ENCODE results near the gene ANO6.

The ANO6 gene

DNA sequence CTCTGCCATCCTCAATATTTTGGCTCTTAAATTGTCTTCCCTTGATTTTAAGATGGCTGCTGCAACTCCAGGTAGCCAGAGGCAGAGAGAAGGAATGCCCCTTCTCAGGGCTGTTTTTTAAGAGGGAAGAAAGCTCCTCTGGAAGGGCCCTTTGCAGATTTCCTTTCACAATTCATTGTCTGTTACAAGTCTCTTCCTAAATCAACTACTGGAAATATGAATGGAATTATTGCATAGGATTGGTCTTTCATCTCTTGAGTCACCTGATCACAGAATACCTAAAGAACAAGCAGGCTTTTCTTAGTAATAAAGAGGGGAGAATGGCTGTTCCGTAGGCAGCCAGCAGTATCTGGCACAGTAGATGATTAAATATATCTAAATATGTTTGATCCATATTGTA is 118.5 kb downstream of the ANO6 start:
- DNase-seq (ENCODE audit: extremely low spot score, insufficient read length, low read depth) (no peak), FAIRE-seq (no peak)

GRCh38 chr12:45336331-45336730 is 120.4 kb downstream of the ANO6 start:
- FAIRE-seq (no peak), DNase-seq (ENCODE audit: extremely low spot score, insufficient read length, low read depth) (no peak)

GRCh38 chr12:45336762-45337596 is 121.1 kb downstream of the ANO6 start:
- DNase-seq (ENCODE audit: extremely low spot score, insufficient read length, low read depth): no peak

DNA sequence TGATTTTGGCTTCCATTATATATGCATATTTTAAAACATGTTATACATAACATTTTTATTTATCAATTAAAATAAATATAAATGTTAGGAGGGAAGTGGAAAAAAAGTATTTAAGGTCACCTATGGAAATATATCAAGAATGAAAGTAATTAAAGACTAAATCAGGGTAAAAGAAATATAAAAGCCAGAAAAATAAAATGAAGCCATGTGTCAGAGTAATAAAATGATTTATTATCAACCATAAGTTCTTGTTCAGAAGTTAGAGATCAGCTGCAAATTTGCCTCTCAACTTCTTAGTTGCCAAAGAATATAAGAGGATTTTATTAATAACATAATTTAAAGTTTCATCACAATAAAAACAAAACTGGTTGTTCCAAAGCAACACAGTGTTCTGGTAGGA is 121.9 kb downstream of the ANO6 start:
- DNase-seq (ENCODE audit: extremely low spot score, insufficient read length, low read depth): no peak
- no peak for FAIRE-seq

More at GRCh38 chr12:45336762-45337596, 121.1 kb downstream of the ANO6 start:
- no peak for FAIRE-seq

DNA sequence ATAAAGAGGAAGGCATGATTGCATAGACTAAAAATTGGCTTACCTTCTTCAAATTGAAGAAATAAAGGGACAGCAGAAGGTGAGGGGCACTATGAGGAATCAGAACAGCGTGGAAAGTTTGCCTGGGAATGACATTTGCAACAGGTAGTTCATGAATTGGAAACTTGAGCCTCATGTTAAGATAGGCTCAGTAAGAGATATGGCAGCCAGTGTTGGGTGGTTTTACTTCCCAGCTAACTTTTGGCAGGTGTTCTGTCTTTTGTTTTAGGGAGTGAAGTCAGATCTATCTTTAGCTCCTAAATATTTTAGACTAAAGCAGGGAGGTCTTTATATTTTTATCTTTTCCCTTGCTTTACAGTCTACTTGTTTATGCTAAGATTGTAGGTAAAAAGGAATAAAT is 122.4 kb downstream of the ANO6 start:
- DNase-seq (ENCODE audit: extremely low spot score, insufficient read length, low read depth) (no peak), FAIRE-seq (no peak)

GRCh38 chr12:45339035-45339434 is 123.1 kb downstream of the ANO6 start:
- FAIRE-seq: no peak
- DNase-seq (ENCODE audit: extremely low spot score, insufficient read length, low read depth): no peak

- no peak for DNase-seq (ENCODE audit: extremely low spot score, insufficient read length, low read depth)
- no peak for FAIRE-seq
Measured at GRCh38 chr12:45342171-45342570, 126.3 kb downstream of the ANO6 start.

DNA sequence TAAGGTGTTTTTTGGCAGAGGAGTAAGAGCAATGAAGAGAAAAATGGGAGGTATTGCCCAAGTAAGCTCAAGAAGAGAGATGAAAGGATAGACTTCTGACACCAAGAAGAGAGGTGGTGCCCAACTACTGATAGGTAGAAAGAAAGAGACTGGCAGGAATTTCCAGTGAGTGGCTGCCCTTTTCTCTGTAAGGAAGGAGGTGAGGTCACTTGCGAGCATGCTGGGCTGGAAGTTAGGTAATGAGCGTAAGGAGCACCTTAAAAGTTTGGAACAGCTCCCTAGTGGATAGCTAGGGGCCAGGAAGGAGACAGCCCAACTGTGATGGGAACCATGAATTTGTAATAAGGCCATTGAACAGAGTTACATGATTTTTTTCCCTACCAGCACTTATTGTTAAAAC is 127.0 kb downstream of the ANO6 start:
- FAIRE-seq: no peak
- DNase-seq (ENCODE audit: extremely low spot score, insufficient read length, low read depth): no peak

- no peak for FAIRE-seq
Measured at GRCh38 chr12:45343269-45344051, 127.6 kb downstream of the ANO6 start.

GRCh38 chr12:45348311-45348710 is 132.4 kb downstream of the ANO6 start:
- no peak for DNase-seq (ENCODE audit: extremely low spot score, insufficient read length, low read depth)
- no peak for FAIRE-seq

More at GRCh38 chr12:45343269-45344051, 127.6 kb downstream of the ANO6 start:
- DNase-seq (ENCODE audit: extremely low spot score, insufficient read length, low read depth): no peak

DNA sequence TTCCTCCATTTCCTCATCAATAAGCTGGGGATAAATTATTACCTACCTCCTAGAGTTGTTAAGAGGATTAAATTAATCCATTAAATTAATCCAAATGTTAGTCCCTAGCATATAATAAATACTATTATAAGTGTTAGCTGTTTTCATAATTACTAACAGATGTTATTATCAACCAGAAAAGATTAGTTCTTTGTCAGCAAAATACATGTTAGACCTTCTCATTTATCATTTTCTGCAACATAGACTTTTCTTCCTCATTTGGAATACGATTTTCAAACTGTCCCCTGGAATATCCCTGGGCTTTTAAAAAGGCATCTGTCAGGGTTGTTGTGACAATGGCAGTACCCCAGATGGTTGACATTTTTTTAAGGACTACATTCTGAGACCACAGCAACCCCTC is 133.1 kb downstream of the ANO6 start:
- FAIRE-seq: no peak
- DNase-seq (ENCODE audit: extremely low spot score, insufficient read length, low read depth): no peak

GRCh38 chr12:45349916-45350315 is 134.0 kb downstream of the ANO6 start:
- FAIRE-seq (no peak), DNase-seq (ENCODE audit: extremely low spot score, insufficient read length, low read depth) (no peak)

DNA sequence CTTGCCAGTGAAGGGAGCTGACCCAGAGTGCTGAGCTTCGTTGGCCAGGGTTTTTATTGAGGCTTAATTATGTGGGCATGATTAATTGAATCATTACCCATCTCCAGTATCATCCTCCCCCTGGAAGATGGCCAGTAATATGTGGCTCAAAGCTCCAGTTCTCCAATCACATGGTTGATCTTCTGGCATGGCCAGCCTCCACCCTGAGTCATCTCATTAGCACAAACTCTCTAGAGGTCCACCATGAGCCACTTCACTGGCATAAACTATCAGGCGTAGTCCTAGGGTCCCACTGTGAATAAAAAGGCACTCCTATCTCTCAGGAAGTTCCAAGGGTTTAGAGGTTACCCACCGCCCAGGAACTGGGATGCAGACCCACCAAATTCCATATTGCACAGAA is 135.0 kb downstream of the ANO6 start:
- FAIRE-seq (no peak), DNase-seq (ENCODE audit: extremely low spot score, insufficient read length, low read depth) (no peak)

DNA sequence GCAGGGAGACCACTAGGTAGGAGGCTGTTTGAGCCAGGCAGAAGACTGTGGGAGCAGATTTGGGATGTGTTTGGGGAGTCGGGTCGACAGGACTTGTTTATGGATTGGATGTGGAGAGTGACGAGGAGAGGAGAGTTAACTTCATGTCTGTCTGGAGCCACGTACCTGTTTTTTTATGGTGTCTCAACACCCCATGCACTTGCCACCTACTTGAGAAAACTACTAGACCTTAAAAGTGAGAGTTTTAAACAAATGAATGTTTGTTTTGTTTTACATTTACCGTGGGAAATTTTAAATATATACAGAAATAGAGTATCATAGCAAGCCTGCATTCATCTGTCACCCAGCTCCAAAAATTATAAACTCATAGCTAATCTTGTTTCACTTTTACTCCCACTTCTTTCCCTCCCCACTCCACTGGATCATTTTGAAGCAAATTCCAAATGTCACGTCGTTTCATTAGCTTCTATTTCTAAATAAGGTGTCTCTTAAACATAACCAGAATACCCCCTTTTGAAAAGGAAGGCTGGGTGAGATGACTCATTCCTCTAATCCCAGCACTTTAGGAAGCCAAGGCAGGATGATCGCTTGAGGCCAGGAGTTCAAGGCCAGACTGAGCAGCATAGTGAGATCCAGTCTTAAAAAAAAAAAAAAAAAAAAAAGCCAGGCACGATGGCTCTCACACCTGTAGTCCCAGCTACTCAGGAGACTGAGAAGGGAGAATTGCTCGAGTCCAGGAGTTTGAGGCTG is 136.2 kb downstream of the ANO6 start:
- FAIRE-seq (no peak), DNase-seq (ENCODE audit: extremely low spot score, insufficient read length, low read depth) (no peak)

GRCh38 chr12:45353944-45354343 is 138.0 kb downstream of the ANO6 start:
- no peak for FAIRE-seq
- DNase-seq (ENCODE audit: extremely low spot score, insufficient read length, low read depth): no peak

DNA sequence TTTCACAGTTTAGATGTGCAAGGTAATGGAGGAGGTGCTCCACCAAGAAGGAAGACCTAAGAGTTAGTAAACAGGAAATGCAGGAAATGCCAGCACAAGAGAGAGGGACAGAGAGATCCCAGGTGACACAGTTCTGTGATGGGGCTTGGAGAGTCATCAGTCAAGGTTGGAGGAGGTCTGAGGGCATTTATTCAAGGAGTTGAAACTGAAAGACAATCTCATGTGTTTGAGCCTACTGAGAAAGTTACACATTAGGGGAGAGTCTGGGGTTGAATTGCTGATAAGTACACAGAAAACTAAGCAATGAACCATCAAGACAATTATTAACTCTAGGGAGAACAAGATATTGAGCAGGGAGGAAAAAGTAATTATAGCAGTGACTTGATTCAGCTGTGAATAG is 138.5 kb downstream of the ANO6 start:
- DNase-seq (ENCODE audit: extremely low spot score, insufficient read length, low read depth) (no peak), FAIRE-seq (peak; percentile 74)

GRCh38 chr12:45355730-45356129 is 139.8 kb downstream of the ANO6 start:
- FAIRE-seq (no peak), DNase-seq (ENCODE audit: extremely low spot score, insufficient read length, low read depth) (no peak)

- no peak for DNase-seq (ENCODE audit: extremely low spot score, insufficient read length, low read depth)
- no peak for FAIRE-seq
Measured at GRCh38 chr12:45356822-45357538, 141.1 kb downstream of the ANO6 start.

DNA sequence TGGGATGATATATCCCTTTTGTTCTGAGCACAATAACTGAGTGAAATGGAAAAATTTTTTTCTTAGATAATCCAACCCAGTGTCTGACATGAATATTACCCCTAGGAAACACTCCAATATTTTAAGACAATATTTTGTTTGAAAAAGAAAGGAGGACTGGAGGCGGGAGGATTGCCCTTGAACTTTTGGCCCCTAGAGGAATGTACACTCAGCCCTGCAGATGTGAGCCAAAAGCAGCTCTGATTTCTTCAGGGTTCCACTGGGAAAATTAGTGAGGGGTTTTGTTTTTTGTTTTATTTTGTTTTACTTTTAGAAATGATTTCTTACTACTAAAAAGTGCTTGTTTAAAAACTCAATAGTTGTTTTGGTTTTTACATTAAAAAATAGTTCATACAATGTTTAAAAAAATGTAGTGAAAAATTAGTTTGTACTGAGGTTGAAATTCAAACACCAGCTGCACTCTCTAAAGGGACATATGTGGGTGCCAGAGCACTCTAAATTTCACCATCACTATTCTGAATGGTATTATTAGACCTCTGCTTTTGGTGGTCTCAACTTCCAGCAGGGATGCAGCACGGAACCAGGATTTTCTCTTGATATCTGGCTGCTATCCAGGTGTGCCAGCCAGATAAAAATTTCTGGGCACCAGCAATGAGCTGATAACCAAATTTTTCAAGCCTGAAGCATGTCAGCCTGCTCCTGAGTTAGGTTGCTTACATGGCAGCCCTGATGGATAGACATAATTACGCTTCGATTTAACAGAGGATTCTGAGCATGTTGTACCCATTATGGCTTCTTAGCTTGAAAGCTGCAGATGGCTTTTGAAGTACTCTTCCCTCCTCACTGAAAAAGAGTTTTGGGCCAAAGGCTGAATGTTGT is 141.9 kb downstream of the ANO6 start:
- DNase-seq (ENCODE audit: extremely low spot score, insufficient read length, low read depth) (no peak), FAIRE-seq (no peak)
